Thymus (tissue), 11 donors: Measurements from ENCODE around the gene CBX4. TPM values are rescaled to one million over a fixed set of nuclear protein-coding genes. Genes with fewer than 3 reads are reported as not detected.

Experiments used
- DNase-seq, 9 donors: peaks; one replicate each; pipeline ENCODE4 v3.0.0-alpha.2; 2013; ENCODE audit warnings: low spot score in 9 of 9, low read depth in 6 of 9, missing footprints in 1 of 9
- H3K27ac ChIP-seq, 2 donors: one replicate each; pipeline ENCODE4 v1.5.1; 2013; ENCODE audit warnings: control low read depth in 1 of 2, low read depth in 1 of 2, low read length in 1 of 2, mild to moderate bottlenecking in 1 of 2, moderate library complexity in 1 of 2
- H3K27me3 ChIP-seq, 2 donors: one replicate each; pipeline ENCODE4 v1.5.1; 2013; ENCODE audit warnings: low read length in 1 of 2; ENCODE audit not compliant: control insufficient read depth in 2 of 2, insufficient read depth in 1 of 2
- H3K36me3 ChIP-seq, 2 donors: one replicate each; pipeline ENCODE4 v1.5.1; 2013; ENCODE audit warnings: low read length in 1 of 2, mild to moderate bottlenecking in 1 of 2, moderate library complexity in 1 of 2; ENCODE audit not compliant: control insufficient read depth in 2 of 2, insufficient read depth in 2 of 2
- H3K4me1 ChIP-seq, 2 donors: one replicate each; pipeline ENCODE4 v1.5.1; 2013; ENCODE audit warnings: low read length in 2 of 2; ENCODE audit not compliant: control insufficient read depth in 2 of 2, insufficient read depth in 2 of 2
- H3K4me3 ChIP-seq, 2 donors: one replicate each; pipeline ENCODE4 v1.5.1; 2013; ENCODE audit warnings: low read length in 2 of 2, control low read depth in 1 of 2, mild to moderate bottlenecking in 1 of 2
- H3K9me3 ChIP-seq, 2 donors: one replicate each; pipeline ENCODE4 v1.5.1; 2013; ENCODE audit warnings: low read length in 1 of 2, mild to moderate bottlenecking in 1 of 2; ENCODE audit not compliant: control insufficient read depth in 2 of 2, insufficient read depth in 1 of 2
- WGBS: extraction: QIAGEN DNeasy Blood & Tissue Kit; methylation state at CpG from one replicate; pipeline ENCODE4 v1.1.7; 2013; 5-methylcytosine and 5-hydroxymethylcytosine counted together
- polyA plus RNA-seq: library from polyadenylated mRNA; stranded (reverse); fragments of 200-250 nt; gene quantifications from one replicate; pipeline ENCODE4 v1.2.3, GENCODE V29; 2013
- total RNA-seq: library from RNA; stranded (reverse); fragments of 120-200 nt; gene quantifications from one replicate; pipeline ENCODE4 v1.2.4, GENCODE V29; 2013
- donor health status: healthy.

Gene CBX4
- total and polyA plus RNA-seq, 2 donors, result 26.9 to 32.1 TPM

GRCh38 chr17:79814127-79814973 lies 24.9 kb downstream of the CBX4 start:
- peak in 2 of 9 donors; percentile 37 to 58 for DNase-seq
- Histone ChIP-seq H3K27ac (no peak overlapping the region), H3K4me1 (peaks cover 48 to 60% of the 10 kb centered on the region in 2 donors)

GRCh38 chr17:79813297-79814126 lies 25.7 kb downstream of the CBX4 start:
- no peaks in the 10 kb centered on the region for H3K36me3 ChIP-seq
- WGBS, result 1% methylated on average over 89 of the region's 89 CpGs
- peaks cover 52 to 68% of the 10 kb centered on the region in 2 donors for H3K4me1 ChIP-seq
- H3K27ac ChIP-seq, result no peak overlapping the region
- no peak for DNase-seq
- peaks cover 92 to 94% of the 10 kb centered on the region in 2 donors for H3K27me3 ChIP-seq
- H3K4me3 ChIP-seq, result peak overlapping the region in 1 of 2 donors; percentile 62
- H3K9me3 ChIP-seq, result peaks cover 0 to 20% of the 10 kb centered on the region in 2 donors

More at GRCh38 chr17:79814127-79814973, 24.9 kb downstream of the CBX4 start:
- H3K4me3 ChIP-seq, result peak overlapping the region in 1 of 2 donors; percentile 62
- 4% methylated on average over 43 of the region's 43 CpGs for WGBS
- peaks cover 90 to 93% of the 10 kb centered on the region in 2 donors for H3K27me3 ChIP-seq
- H3K9me3 ChIP-seq, result peaks cover 0 to 17% of the 10 kb centered on the region in 2 donors
- H3K36me3 ChIP-seq, result no peaks in the 10 kb centered on the region

- H3K27me3 ChIP-seq, result peaks cover 94 to 95% of the 10 kb centered on the region in 2 donors
- H3K36me3 ChIP-seq, result no peaks in the 10 kb centered on the region
- peaks cover 0 to 20% of the 10 kb centered on the region in 2 donors for H3K9me3 ChIP-seq
- peak in 1 of 9 donors; percentile 58 for DNase-seq
- H3K4me1 ChIP-seq, result peaks cover 52 to 72% of the 10 kb centered on the region in 2 donors
- H3K27ac ChIP-seq, result no peak overlapping the region
- peak overlapping the region; percentile 28 to 62 for H3K4me3 ChIP-seq
- 2% methylated on average over 72 of the region's 72 CpGs for WGBS
Observed at GRCh38 chr17:79812353-79813258, 26.6 kb downstream of the CBX4 start.

DNA sequence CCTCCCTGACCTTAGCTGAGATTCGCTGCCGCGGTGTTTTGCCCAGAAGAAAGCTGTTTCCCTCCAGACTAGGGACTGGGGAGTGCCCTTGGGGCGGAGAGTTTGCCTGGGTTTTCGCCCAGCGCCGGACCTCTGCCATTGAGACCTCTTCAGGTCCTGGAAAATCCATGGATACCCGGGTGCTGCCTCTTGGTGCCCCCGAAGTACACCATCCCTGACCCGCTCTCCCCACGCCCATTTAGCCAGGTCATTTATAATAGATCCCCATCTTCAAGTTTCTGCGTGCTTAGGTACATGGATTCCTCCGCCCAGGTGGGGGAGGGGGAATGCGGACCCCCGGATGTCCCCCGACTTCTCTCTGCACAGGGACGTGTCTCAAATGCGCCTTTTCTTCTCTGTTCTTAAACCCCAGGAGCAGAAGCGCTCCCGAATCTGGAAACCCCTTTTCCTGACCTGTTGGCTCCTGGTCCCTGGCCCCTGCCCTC lies 27.3 kb downstream of the CBX4 start:
- Histone ChIP-seq H3K4me1 (peaks cover 52 to 72% of the 10 kb centered on the region in 2 donors), H3K4me3 (peak overlapping the region in 1 of 2 donors; percentile 41)
- WGBS, result 4% methylated on average over 20 of the region's 20 CpGs

GRCh38 chr17:79811011-79811867 lies 28.0 kb downstream of the CBX4 start:
- 3% methylated on average over 66 of the region's 66 CpGs for WGBS
- no peak overlapping the region for H3K27ac ChIP-seq
- H3K4me1 ChIP-seq, result peaks cover 52 to 75% of the 10 kb centered on the region in 2 donors
- H3K36me3 ChIP-seq, result no peaks in the 10 kb centered on the region
- peak overlapping the region in 1 of 2 donors; percentile 41 for H3K4me3 ChIP-seq
- peaks cover 94 to 95% of the 10 kb centered on the region in 2 donors for H3K27me3 ChIP-seq
- DNase-seq, result peak in 2 of 9 donors; percentile 55 to 71
- H3K9me3 ChIP-seq, result peaks cover 0 to 17% of the 10 kb centered on the region in 2 donors

More for the DNA sequence above, 27.3 kb downstream of the CBX4 start:
- H3K9me3 ChIP-seq, result peaks cover 0 to 20% of the 10 kb centered on the region in 2 donors
- H3K36me3 ChIP-seq, result no peaks in the 10 kb centered on the region
- no peak overlapping the region for H3K27ac ChIP-seq
- DNase-seq, result peak in 1 of 9 donors; percentile 43
- H3K27me3 ChIP-seq, result peaks cover 94 to 95% of the 10 kb centered on the region in 2 donors

GRCh38 chr17:79810130-79811010 lies 28.9 kb downstream of the CBX4 start:
- Histone ChIP-seq H3K9me3 (peaks cover 0 to 17% of the 10 kb centered on the region in 2 donors), H3K4me1 (peaks cover 52 to 76% of the 10 kb centered on the region in 2 donors), H3K4me3 (peak overlapping the region; percentile 19 to 44), H3K27me3 (peaks cover 94 to 96% of the 10 kb centered on the region in 2 donors), H3K27ac (peak overlapping the region in 1 of 2 donors; percentile 23), H3K36me3 (no peaks in the 10 kb centered on the region)
- peak in 7 of 9 donors; percentile 73 to 95 (median 92) for DNase-seq
- under 1% methylated on average over 79 of the region's 79 CpGs for WGBS

- WGBS, result 5% methylated on average over 40 of the region's 40 CpGs
- no peak for DNase-seq
- H3K4me3 ChIP-seq, result peak overlapping the region in 1 of 2 donors; percentile 44
- peaks cover 47 to 78% of the 10 kb centered on the region in 2 donors for H3K4me1 ChIP-seq
- peaks cover 94 to 96% of the 10 kb centered on the region in 2 donors for H3K27me3 ChIP-seq
- peaks cover 0 to 18% of the 10 kb centered on the region in 2 donors for H3K9me3 ChIP-seq
- no peak overlapping the region for H3K27ac ChIP-seq
- H3K36me3 ChIP-seq, result no peaks in the 10 kb centered on the region
Observed at GRCh38 chr17:79809530-79810129, 29.6 kb downstream of the CBX4 start.
